Right ventricle myocardium superior (tissue), 1 donor: ENCODE results near the gene NMUR1. TPM values are rescaled to one million over a fixed set of nuclear protein-coding genes. Genes with fewer than 3 reads are reported as not detected.

ENCODE experiments used
- ATAC-seq: fragments of 200-7000 bp; cut with Tn5 transposase; one replicate; pipeline ENCODE4 v1.9.1; 2020; ENCODE audit warnings: mild to moderate bottlenecking; ENCODE audit not compliant: poor library complexity
- DNase-seq: peaks from one replicate; pipeline ENCODE4 v3.0.0-alpha.2; 2020
- intact Hi-C: fragments of 100-400 bp; cut with DNase I; formaldehyde crosslinking; loops from one replicate; pipeline ENCODE4 v1.11.2; 2022
- total RNA-seq: library from RNA; stranded (reverse); fragmentation: NEBNext Ultra II Directional; extraction: Animal tissue kit (Norgen Biotek cat#: 25700); gene quantifications from one replicate; pipeline ENCODE4 v1.2.1, GENCODE V29; 2021
- donor health status: DM: no; HTN: yes; CAD: no; lungs with severe emphysema.

Gene NMUR1
- total RNA-seq, 1 donor from 2014 or later: 0.22 TPM

- intact Hi-C loops: no loop called here
- ATAC-seq (peak; percentile 100), DNase-seq (peak; percentile 99)
These were observed 15.9 kb downstream of the NMUR1 start for GRCh38 chr2:231514225-231514950.

GRCh38 chr2:231513746-231514224 lies 16.5 kb downstream of the NMUR1 start:
- no peak for ATAC-seq
- DNase-seq: no peak
- intact Hi-C loops: no loop called here

GRCh38 chr2:231512222-231512621 lies 18.0 kb downstream of the NMUR1 start:
- no peak for ATAC-seq
- intact Hi-C loops: no loop called here
- DNase-seq: no peak

GRCh38 chr2:231503766-231504165 lies 26.5 kb downstream of the NMUR1 start:
- intact Hi-C loops: no loop called here
- no peak for ATAC-seq
- no peak for DNase-seq

GRCh38 chr2:231502596-231502995 lies 27.6 kb downstream of the NMUR1 start:
- intact Hi-C loops: no loop called here
- ATAC-seq (no peak), DNase-seq (no peak)

GRCh38 chr2:231497651-231498050 lies 32.6 kb downstream of the NMUR1 start:
- intact Hi-C loops: no loop called here
- ATAC-seq: no peak
- DNase-seq: no peak

- intact Hi-C loops: no loop called here
- no peak for DNase-seq
- ATAC-seq: no peak
These were observed 35.6 kb downstream of the NMUR1 start for GRCh38 chr2:231494669-231495068.

- ATAC-seq: no peak
- intact Hi-C loops: no loop called here
- DNase-seq: no peak
These were observed 39.4 kb downstream of the NMUR1 start for GRCh38 chr2:231490801-231491200.

GRCh38 chr2:231489990-231490389 lies 40.3 kb downstream of the NMUR1 start:
- peak; percentile 75 for DNase-seq
- intact Hi-C loops: no loop called here

GRCh38 chr2:231488331-231488730 lies 41.9 kb downstream of the NMUR1 start:
- no peak for ATAC-seq
- intact Hi-C loops: no loop called here
- no peak for DNase-seq

More at GRCh38 chr2:231489990-231490389, 40.3 kb downstream of the NMUR1 start:
- no peak for ATAC-seq

GRCh38 chr2:231486851-231487596 lies 43.2 kb downstream of the NMUR1 start:
- intact Hi-C loops: no loop called here
- ATAC-seq (no peak), DNase-seq (no peak)

- DNase-seq: peak; percentile 68
- intact Hi-C loops: loop anchor here (5.0 kb wide), 1 partner anchor 74 kb away; no protein-coding TSS in a partner anchor
- peak; percentile 79 for ATAC-seq
These were observed 46.6 kb downstream of the NMUR1 start for GRCh38 chr2:231483398-231484329.

- ATAC-seq (peak; percentile 97), DNase-seq (peak; percentile 88)
- intact Hi-C loops: loop anchor here (5.0 kb wide), 1 partner anchor 74 kb away; no protein-coding TSS in a partner anchor
These were observed 47.3 kb downstream of the NMUR1 start for GRCh38 chr2:231482806-231483391.

GRCh38 chr2:231480781-231481180 lies 49.5 kb downstream of the NMUR1 start:
- no peak for ATAC-seq
- intact Hi-C loops: loop anchor here (5.0 kb wide), 1 partner anchor 77 kb away; no protein-coding TSS in a partner anchor

GRCh38 chr2:231479455-231479854 lies 50.8 kb downstream of the NMUR1 start:
- intact Hi-C loops: no loop called here
- ATAC-seq (no peak), DNase-seq (no peak)

More at GRCh38 chr2:231480781-231481180, 49.5 kb downstream of the NMUR1 start:
- no peak for DNase-seq

GRCh38 chr2:231476920-231477319 lies 53.3 kb downstream of the NMUR1 start:
- intact Hi-C loops: no loop called here
- no peak for ATAC-seq
- DNase-seq: no peak

GRCh38 chr2:231475965-231476364 lies 54.3 kb downstream of the NMUR1 start:
- ATAC-seq: no peak
- intact Hi-C loops: no loop called here

More at GRCh38 chr2:231475965-231476364, 54.3 kb downstream of the NMUR1 start:
- no peak for DNase-seq
